Cardiac septum (tissue), 1 donor: ENCODE data around the gene RB1. TPM values are rescaled to one million over a fixed set of nuclear protein-coding genes. Genes with fewer than 3 reads are reported as not detected.
A peak's percentile ranks its signal among the peaks of the same experiment; 100 is the strongest.

ENCODE experiments used
- DNase-seq: peaks from one replicate; pipeline ENCODE4 v3.0.0-alpha.2; 2020; ENCODE audit warnings: low spot score
- intact Hi-C: fragments of 100-400 bp; cut with DNase I; formaldehyde crosslinking; loops from one replicate; pipeline ENCODE4 v1.14.0; 2022
- total RNA-seq: library from RNA; stranded (reverse); fragmentation: NEBNext Ultra II Directional; extraction: Animal tissue kit (Norgen Biotek cat#: 25700); gene quantifications from one replicate; pipeline ENCODE4 v1.2.1, GENCODE V29; 2021
- donor health status: DM: no; HTN: no; CAD: no.

RB1 gene
- total RNA-seq, 1 donor from 2014 or later: 27.6 TPM

DNA sequence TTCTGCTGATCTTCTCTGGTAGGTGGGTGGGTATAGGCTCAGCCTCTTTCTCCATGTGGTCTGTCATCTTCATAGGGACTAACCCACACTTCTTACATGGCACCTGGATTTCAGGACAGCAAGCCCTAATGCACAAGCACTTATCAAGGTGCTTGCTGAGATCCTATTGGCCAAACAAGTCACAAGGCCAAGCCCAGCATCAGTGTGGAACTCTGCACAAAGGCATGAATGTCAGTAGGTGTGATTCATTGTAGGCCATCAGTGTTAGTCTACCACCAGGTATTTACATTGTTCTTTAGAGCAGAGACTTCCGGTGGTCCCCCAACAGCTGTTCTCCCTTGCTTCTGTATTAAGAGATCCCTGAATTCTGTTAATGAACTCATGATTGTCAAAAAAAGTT lies 8.3 kb upstream of the RB1 start:
- no peak for DNase-seq
- intact Hi-C loops: no loop called here

DNA sequence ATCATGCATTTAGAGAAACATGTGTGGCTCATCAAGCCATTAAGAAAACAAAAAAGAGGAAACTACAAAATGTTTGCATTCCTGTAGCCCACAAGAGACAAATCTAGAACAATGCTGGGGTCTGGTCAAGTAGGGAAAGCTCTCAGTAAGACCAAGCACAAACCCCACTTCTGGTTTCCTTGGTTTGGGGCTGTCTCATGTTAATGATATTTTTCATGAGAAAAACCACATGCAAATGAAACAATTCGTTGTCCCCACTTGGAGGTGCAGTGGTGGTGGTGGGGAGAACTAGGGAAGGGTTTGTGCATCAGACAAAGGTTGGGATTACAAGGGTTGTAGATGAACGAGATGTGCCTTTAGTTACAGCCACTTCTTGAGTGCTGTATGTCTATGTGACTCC lies 7.0 kb upstream of the RB1 start:
- no peak for DNase-seq
- intact Hi-C loops: no loop called here

- intact Hi-C loops: no loop called here
These were observed 6.3 kb upstream of the RB1 start for GRCh38 chr13:48297131-48297786.

DNA sequence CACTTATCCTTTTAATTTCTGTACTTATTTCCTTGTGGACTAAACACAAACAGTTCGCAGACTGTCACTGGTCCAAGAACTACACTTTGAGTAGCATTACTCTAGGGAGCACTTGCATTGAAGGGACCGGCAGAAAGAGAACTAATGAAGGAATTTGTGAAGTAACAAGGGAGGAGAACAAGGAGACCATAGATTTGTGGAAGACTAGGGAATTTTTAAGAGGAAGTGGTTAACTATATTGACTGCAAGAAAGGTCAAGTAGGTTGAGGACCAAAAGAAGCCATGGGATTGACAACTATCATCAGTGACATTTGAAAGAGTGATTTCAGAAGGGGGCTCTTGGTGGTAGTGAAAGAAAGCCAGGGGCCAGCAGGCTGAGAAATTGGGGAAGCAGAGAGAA lies 4.0 kb upstream of the RB1 start:
- no peak for DNase-seq
- intact Hi-C loops: no loop called here

More at GRCh38 chr13:48297131-48297786, 6.3 kb upstream of the RB1 start:
- DNase-seq: no peak

DNA sequence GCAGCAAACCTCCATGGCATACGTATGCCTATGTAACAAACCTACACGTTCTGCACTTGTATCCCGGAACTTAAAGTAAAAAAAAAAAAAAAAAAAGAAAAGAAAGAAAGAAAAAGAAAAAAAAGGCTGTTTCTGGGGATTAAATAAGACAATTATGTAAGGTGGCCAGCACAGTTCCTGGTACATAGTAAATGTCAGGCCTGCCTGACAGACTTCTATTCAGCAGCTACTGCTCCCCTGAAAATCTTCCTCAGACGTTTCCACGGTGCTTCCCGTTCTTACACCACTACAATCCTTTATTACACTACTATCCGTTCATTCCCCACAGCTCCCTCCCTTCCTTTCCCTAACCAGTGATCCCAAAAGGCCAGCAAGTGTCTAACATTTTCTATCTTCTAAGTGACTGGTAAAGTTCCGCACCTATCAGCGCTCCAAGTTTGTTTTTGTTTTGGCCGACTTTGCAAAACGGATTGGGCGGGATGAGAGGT lies 636 bp upstream of the RB1 start:
- intact Hi-C loops: loop anchor here (1.0 to 10.0 kb wide), 4 partner anchors 51 to 208 kb away; partner anchors contain the start of gene MED4
- no peak for DNase-seq

GRCh38 chr13:48304143-48304876 lies 759 bp downstream of the RB1 start:
- intact Hi-C loops: loop anchor here (5.0 to 10.0 kb wide), 3 partner anchors 52 to 210 kb away; partner anchors contain the start of gene MED4
- peak; percentile 78 for DNase-seq

GRCh38 chr13:48311223-48311622 lies 7.7 kb downstream of the RB1 start:
- intact Hi-C loops: no loop called here
- no peak for DNase-seq

DNA sequence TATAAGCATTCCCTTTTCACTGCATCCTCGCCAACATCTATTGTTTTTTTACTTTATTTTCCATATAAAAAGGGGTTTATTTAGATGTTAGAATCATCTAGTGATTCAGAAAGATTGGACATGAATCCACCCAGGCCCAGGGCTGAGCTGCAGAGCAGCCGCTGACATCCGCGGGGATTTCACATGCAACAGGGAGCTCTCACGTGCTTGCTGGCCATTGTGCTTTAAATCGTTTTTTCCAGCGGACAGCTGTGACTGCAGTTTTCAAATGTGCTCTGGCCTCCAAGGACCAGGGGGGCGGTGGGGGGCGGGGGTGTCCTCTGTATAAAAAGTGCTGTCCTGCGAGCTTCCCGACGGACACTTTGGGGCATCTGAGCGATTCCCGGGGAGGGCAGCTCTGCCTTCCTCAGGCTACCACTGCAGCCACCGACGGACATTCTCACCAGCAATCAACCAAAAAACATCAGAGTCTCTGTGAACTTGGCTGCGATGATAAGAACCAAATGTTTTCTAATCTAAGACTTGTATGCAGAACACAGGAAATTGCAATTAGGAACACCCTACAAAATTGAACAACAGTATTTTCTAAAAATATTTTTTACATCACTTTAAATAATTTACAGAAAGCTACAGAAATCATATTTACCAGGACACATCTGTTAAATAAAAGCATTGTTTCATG lies 12.6 kb downstream of the RB1 start:
- intact Hi-C loops: no loop called here
- DNase-seq: no peak

DNA sequence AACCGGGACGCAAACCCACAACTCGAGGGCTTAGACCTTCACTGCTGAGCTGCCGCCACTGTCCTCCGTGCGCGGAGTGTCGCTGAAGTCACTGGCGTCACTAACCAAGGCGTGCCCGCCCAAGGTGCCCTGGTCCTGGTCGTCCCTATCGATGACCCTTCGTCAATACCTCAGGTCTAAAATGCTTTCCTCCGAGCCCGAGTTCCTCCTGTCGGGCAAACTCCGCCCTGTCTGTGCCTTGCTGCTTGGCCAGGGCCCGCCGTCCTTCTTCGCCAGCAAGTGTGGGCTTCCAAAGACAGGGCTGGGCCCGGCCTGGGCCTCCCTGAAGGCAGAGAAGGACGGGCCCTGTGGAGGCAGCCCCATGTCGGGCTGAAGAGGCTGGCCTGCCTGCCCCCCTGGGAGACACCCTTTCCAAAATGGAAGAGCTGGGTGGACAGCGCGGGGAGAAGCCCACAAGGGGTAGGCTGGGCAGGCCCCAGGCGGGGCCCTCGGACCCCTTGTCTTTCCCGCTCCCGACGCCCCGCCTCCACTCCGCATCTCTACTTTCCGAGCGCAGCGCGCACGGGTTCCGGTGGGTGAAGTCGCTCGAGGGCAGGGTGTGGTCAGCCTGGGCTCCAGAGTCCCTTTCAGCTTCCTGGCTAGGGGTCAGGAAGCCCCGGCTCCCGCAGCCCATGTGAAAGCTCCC lies 13.4 kb downstream of the RB1 start:
- DNase-seq: no peak
- intact Hi-C loops: no loop called here

- intact Hi-C loops: no loop called here
- DNase-seq: no peak
These were observed 14.2 kb downstream of the RB1 start for GRCh38 chr13:48317511-48318376.

DNA sequence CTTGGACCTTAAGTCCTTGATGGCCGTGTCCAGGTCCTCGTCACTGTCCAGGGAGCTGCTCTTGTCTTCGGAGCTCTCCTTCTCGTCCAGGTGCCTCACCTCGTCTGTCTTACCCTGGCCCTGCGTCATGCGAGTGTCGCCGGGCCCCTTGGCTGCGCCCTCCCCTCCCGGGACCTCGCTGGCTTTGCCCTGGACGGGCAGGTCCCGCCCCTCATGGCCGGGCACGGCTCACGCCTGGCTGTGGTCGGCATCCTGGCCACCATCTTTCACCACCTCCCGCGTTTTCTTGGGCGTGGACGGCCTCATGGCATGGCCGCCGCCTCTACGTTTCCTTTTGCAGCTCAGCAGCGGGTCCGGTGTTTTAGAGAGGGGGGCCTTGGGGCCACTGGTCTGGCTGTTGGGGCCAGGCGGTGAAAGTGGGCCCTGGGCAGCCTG lies 14.8 kb downstream of the RB1 start:
- no peak for DNase-seq
- intact Hi-C loops: no loop called here

GRCh38 chr13:48318821-48319511 lies 15.4 kb downstream of the RB1 start:
- intact Hi-C loops: no loop called here
- DNase-seq: no peak

- intact Hi-C loops: no loop called here
- DNase-seq: no peak
These were observed 16.2 kb downstream of the RB1 start for GRCh38 chr13:48319531-48320398.

DNA sequence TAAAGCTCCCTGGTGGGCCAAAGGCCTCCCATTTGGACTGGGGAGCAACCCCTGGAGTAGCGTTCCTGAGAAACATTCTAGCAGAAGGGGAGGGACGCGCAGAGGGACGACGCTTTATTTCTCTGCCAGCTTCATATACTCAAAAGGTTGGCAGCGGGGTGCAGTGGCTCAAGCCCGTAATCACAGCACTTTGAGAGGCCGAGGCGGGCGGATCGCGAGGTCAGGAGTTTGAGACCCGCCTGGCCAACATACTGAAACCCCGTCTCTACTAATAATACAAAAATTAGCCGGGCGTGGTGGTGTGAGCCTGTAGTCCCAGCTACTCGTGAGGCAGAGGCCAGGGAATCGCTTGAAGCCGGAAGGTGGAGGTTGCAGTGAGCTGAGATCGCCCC lies 16.8 kb downstream of the RB1 start:
- DNase-seq: no peak
- intact Hi-C loops: no loop called here

GRCh38 chr13:48320891-48321510 lies 17.4 kb downstream of the RB1 start:
- intact Hi-C loops: no loop called here

GRCh38 chr13:48322294-48322693 lies 18.7 kb downstream of the RB1 start:
- no peak for DNase-seq
- intact Hi-C loops: no loop called here

More at GRCh38 chr13:48320891-48321510, 17.4 kb downstream of the RB1 start:
- DNase-seq: no peak

DNA sequence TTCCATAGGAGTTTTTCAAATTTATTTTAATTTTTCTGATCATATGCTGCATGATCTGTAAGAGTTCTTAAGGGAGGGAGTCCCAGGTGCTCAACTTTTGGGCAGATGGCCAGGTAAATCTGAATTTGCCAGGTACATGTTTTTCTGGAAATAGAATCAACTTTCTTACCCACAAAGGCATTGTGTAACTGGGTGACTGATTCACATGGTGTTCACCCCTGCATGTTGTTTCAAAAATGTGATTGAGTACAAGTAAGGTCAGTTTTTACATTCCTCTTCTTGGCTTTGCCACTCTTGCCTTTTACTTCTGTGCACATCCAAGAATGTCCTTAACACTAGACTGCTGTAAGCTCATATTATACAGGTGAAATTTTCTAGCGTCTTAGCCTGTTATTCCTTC lies 30.4 kb downstream of the RB1 start:
- DNase-seq: no peak
- intact Hi-C loops: loop anchor here (2.0 to 5.0 kb wide), 2 partner anchors 78 to 247 kb away; partner anchors contain the start of gene LPAR6
